ENCODE measurements around the gene OR2AT4.

The OR2AT4 gene

GRCh38 chr11:75133976-75134375 is 37.3 kb upstream of the OR2AT4 start:
- H3K4me1 ChIP-seq, result no peaks in the 10 kb centered on the region; the same call in 1 of the 2 replicates
- no peaks in the 10 kb centered on the region for H3K9me3 ChIP-seq
- no peaks in the 10 kb centered on the region for H3K27me3 ChIP-seq
- H3K36me3 ChIP-seq, result no peaks in the 10 kb centered on the region
- H3K4me3 ChIP-seq (ENCODE audit: low read depth, low read length), result no peak overlapping the region
- TF ChIP-seq CTCF (IDR thresholded peaks at IDR 0.05; ENCODE audit: low read depth, low read length), result no peak
- DNase-seq, result no peak

- H3K9me3 ChIP-seq, result no peaks in the 10 kb centered on the region
- H3K36me3 ChIP-seq, result no peaks in the 10 kb centered on the region
- H3K27me3 ChIP-seq, result no peaks in the 10 kb centered on the region
- H3K4me3 ChIP-seq (ENCODE audit: low read depth, low read length), result no peak overlapping the region
- no peak for TF ChIP-seq CTCF (IDR thresholded peaks at IDR 0.05; ENCODE audit: low read depth, low read length)
- H3K4me1 ChIP-seq, result no peaks in the 10 kb centered on the region; the same call in 1 of the 2 replicates
- DNase-seq, result no peak
Measured at GRCh38 chr11:75132080-75132479, 35.4 kb upstream of the OR2AT4 start.

- Histone ChIP-seq H3K4me1 (no peaks in the 10 kb centered on the region), H3K27me3 (no peaks in the 10 kb centered on the region), H3K36me3 (no peaks in the 10 kb centered on the region), H3K9me3 (peaks cover 3% of the 10 kb centered on the region; the same call in 1 of the 2 replicates), H3K4me3 (ENCODE audit: low read depth, low read length) (no peak overlapping the region)
- no peak for TF ChIP-seq CTCF (IDR thresholded peaks at IDR 0.05; ENCODE audit: low read depth, low read length)
- no peak for DNase-seq
Measured at GRCh38 chr11:75126564-75126963, 29.9 kb upstream of the OR2AT4 start.

GRCh38 chr11:75118577-75118976 is 21.9 kb upstream of the OR2AT4 start:
- no peak for DNase-seq
- no peak for TF ChIP-seq CTCF (IDR thresholded peaks at IDR 0.05; ENCODE audit: low read depth, low read length)
- no peak overlapping the region for H3K4me3 ChIP-seq (ENCODE audit: low read depth, low read length)

GRCh38 chr11:75114465-75114864 is 17.8 kb upstream of the OR2AT4 start:
- H3K4me3 ChIP-seq (ENCODE audit: low read depth, low read length), result no peak overlapping the region
- TF ChIP-seq CTCF (IDR thresholded peaks at IDR 0.05; ENCODE audit: low read depth, low read length), result no peak
- H3K36me3 ChIP-seq, result no peaks in the 10 kb centered on the region
- H3K9me3 ChIP-seq, result no peaks in the 10 kb centered on the region
- H3K4me1 ChIP-seq, result no peaks in the 10 kb centered on the region
- DNase-seq, result no peak
- H3K27me3 ChIP-seq, result no peaks in the 10 kb centered on the region

More at GRCh38 chr11:75118577-75118976, 21.9 kb upstream of the OR2AT4 start:
- no peaks in the 10 kb centered on the region for H3K4me1 ChIP-seq
- no peaks in the 10 kb centered on the region; the same call in 1 of the 2 replicates for H3K27me3 ChIP-seq
- H3K9me3 ChIP-seq, result peaks cover under 1% of the 10 kb centered on the region; the same call in 1 of the 2 replicates
- H3K36me3 ChIP-seq, result no peaks in the 10 kb centered on the region

- TF ChIP-seq CTCF (IDR thresholded peaks at IDR 0.05; ENCODE audit: low read depth, low read length), result no peak
- Histone ChIP-seq H3K4me3 (ENCODE audit: low read depth, low read length) (no peak overlapping the region), H3K36me3 (no peaks in the 10 kb centered on the region), H3K9me3 (no peaks in the 10 kb centered on the region), H3K4me1 (no peaks in the 10 kb centered on the region), H3K27me3 (no peaks in the 10 kb centered on the region)
- no peak for DNase-seq
Measured at GRCh38 chr11:75113030-75113429, 16.4 kb upstream of the OR2AT4 start.
